IPS-18c (cell line): ENCODE measurements around the gene LSM10.

Experiments
- H3K4me3 ChIP-seq: 2 replicates; pipeline ENCODE4 v1.7.0; 2013; ENCODE audit warnings: low read depth, mild to moderate bottlenecking, low read length, moderate library complexity; ENCODE audit not compliant: insufficient read depth
- H3K9me3 ChIP-seq: one replicate; pipeline ENCODE4 v1.6.1; 2013; ENCODE audit warnings: mild to moderate bottlenecking, low read length, moderate library complexity; ENCODE audit not compliant: control insufficient read depth, insufficient read depth

The LSM10 gene

GRCh38 chr1:36389261-36389660 lies 8.4 kb downstream of the LSM10 start:
- H3K4me3 ChIP-seq, result no peak overlapping the region

GRCh38 chr1:36387141-36387949 lies 10.4 kb downstream of the LSM10 start:
- no peaks in the 10 kb centered on the region for H3K9me3 ChIP-seq
- H3K4me3 ChIP-seq, result no peak overlapping the region

More at GRCh38 chr1:36389261-36389660, 8.4 kb downstream of the LSM10 start:
- no peaks in the 10 kb centered on the region for H3K9me3 ChIP-seq

- H3K4me3 ChIP-seq, result peak overlapping the region; percentile 74
Measured at GRCh38 chr1:36386265-36387140, 11.2 kb downstream of the LSM10 start.

GRCh38 chr1:36385410-36386264 lies 12.1 kb downstream of the LSM10 start, which contains the start of gene STK40:
Gene STK40, minus strand, starts transcription at chr1:36385924. Its CDS starts 24,592 bp downstream, at chr1:36361332.
- peak within 1 kb of the TSS; percentile 93 for H3K4me3 ChIP-seq
- no peaks in the 10 kb centered on the region for H3K9me3 ChIP-seq

More at GRCh38 chr1:36386265-36387140, 11.2 kb downstream of the LSM10 start:
- H3K9me3 ChIP-seq, result no peaks in the 10 kb centered on the region

- H3K4me3 ChIP-seq, result peak overlapping the region; percentile 93
- H3K9me3 ChIP-seq, result no peaks in the 10 kb centered on the region
Measured at GRCh38 chr1:36384542-36385409, 12.9 kb downstream of the LSM10 start.

- H3K4me3 ChIP-seq, result no peak overlapping the region
- no peaks in the 10 kb centered on the region for H3K9me3 ChIP-seq
Measured at GRCh38 chr1:36383240-36383639, 14.5 kb downstream of the LSM10 start.

- no peaks in the 10 kb centered on the region for H3K9me3 ChIP-seq
- no peak overlapping the region for H3K4me3 ChIP-seq
Measured at GRCh38 chr1:36382669-36383068, 15.0 kb downstream of the LSM10 start.

- Histone ChIP-seq H3K4me3 (no peak overlapping the region), H3K9me3 (no peaks in the 10 kb centered on the region)
Measured at GRCh38 chr1:36382231-36382630, 15.5 kb downstream of the LSM10 start.

- no peak overlapping the region for H3K4me3 ChIP-seq
- no peaks in the 10 kb centered on the region for H3K9me3 ChIP-seq
Measured at GRCh38 chr1:36381405-36381804, 16.3 kb downstream of the LSM10 start.

GRCh38 chr1:36380782-36381181 lies 16.9 kb downstream of the LSM10 start:
- Histone ChIP-seq H3K9me3 (no peaks in the 10 kb centered on the region), H3K4me3 (no peak overlapping the region)

GRCh38 chr1:36380143-36380619 lies 17.5 kb downstream of the LSM10 start:
- H3K4me3 ChIP-seq, result no peak overlapping the region
- no peaks in the 10 kb centered on the region for H3K9me3 ChIP-seq

- peaks cover 2% of the 10 kb centered on the region for H3K9me3 ChIP-seq
- H3K4me3 ChIP-seq, result no peak overlapping the region
Measured at GRCh38 chr1:36377791-36378492, 19.8 kb downstream of the LSM10 start.

GRCh38 chr1:36372617-36373016 lies 25.1 kb downstream of the LSM10 start:
- Histone ChIP-seq H3K4me3 (no peak overlapping the region), H3K9me3 (peaks cover 2% of the 10 kb centered on the region)

GRCh38 chr1:36369061-36369861 lies 28.4 kb downstream of the LSM10 start:
- Histone ChIP-seq H3K9me3 (peaks cover 3% of the 10 kb centered on the region), H3K4me3 (no peak overlapping the region)

- H3K4me3 ChIP-seq, result no peak overlapping the region
- peaks cover 2% of the 10 kb centered on the region for H3K9me3 ChIP-seq
Measured at GRCh38 chr1:36367798-36368197, 29.9 kb downstream of the LSM10 start.
